Amniotic stem cell (primary cell): ENCODE data around the gene FLNB.
"Not testable (repeated sequence)": the region's sequence is repeated elsewhere in the genome, so short reads cannot be mapped to it uniquely, and the experiment has no call there.

ENCODE experiments used
- DNase-seq: peaks from one replicate; lab custom pipeline; 2025; lab: John Stamatoyannopoulos, UW

Gene FLNB

GRCh38 chr3:58183221-58183620 lies 175.0 kb downstream of the FLNB start:
- no peak for DNase-seq

GRCh38 chr3:58183891-58184290 lies 175.7 kb downstream of the FLNB start:
- DNase-seq = no peak

GRCh38 chr3:58184309-58184981 lies 176.2 kb downstream of the FLNB start:
- no peak for DNase-seq

- DNase-seq = no peak
Observed at GRCh38 chr3:58184982-58185360, 176.7 kb downstream of the FLNB start.

GRCh38 chr3:58188173-58188564 lies 179.9 kb downstream of the FLNB start:
- DNase-seq = no peak

- no peak for DNase-seq
Observed at GRCh38 chr3:58188921-58189451, 180.8 kb downstream of the FLNB start.

GRCh38 chr3:58189691-58190090 lies 181.5 kb downstream of the FLNB start:
- no peak for DNase-seq

GRCh38 chr3:58190291-58190690 lies 182.1 kb downstream of the FLNB start:
- DNase-seq = no peak

GRCh38 chr3:58190882-58191281 lies 182.7 kb downstream of the FLNB start:
- DNase-seq = no peak

GRCh38 chr3:58191361-58191991 lies 183.3 kb downstream of the FLNB start:
- no peak for DNase-seq

GRCh38 chr3:58192069-58192468 lies 183.8 kb downstream of the FLNB start:
- DNase-seq = no peak

- no peak for DNase-seq
Observed at GRCh38 chr3:58193682-58194407, 185.6 kb downstream of the FLNB start.

GRCh38 chr3:58197588-58197987 lies 189.4 kb downstream of the FLNB start:
- DNase-seq = no peak

GRCh38 chr3:58198362-58198761 lies 190.1 kb downstream of the FLNB start:
- no peak for DNase-seq

- DNase-seq = no peak
Observed at GRCh38 chr3:58198804-58199203, 190.6 kb downstream of the FLNB start.

GRCh38 chr3:58200121-58200709 lies 192.0 kb downstream of the FLNB start:
- DNase-seq = no peak

GRCh38 chr3:58200846-58201355 lies 192.7 kb downstream of the FLNB start:
- no peak for DNase-seq

- not testable (repeated sequence) for DNase-seq
Observed at GRCh38 chr3:58201451-58201850, 193.2 kb downstream of the FLNB start.

- no peak for DNase-seq
Observed at GRCh38 chr3:58202917-58203360, 194.7 kb downstream of the FLNB start.

GRCh38 chr3:58203541-58203940 lies 195.3 kb downstream of the FLNB start:
- DNase-seq = no peak

- DNase-seq = no peak
Observed at GRCh38 chr3:58204720-58205119, 196.5 kb downstream of the FLNB start.

GRCh38 chr3:58205981-58206380 lies 197.8 kb downstream of the FLNB start:
- no peak for DNase-seq
